Measurements from ENCODE around the gene XPR1.

DNA sequence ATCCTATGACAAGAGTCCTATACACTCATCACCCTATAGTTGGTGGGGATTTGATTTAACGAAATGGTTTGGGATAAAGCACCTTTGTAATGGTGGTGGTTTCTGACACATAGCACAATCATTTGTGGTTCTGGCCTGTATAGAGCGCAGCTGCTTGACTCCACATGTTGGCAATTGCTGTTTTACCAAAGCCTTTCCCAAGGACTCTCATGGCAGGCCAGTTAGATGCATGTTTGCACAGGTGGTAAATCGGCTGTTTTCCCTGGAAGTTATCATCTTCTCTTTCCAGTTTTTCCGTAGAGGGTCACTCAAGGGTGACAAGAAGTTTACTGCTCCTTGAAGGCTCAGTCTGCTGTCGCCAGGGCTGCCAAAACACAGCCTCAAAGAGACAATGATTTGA is 17.1 kb upstream of the XPR1 start:
- TF ChIP-seq, protein P1, sequence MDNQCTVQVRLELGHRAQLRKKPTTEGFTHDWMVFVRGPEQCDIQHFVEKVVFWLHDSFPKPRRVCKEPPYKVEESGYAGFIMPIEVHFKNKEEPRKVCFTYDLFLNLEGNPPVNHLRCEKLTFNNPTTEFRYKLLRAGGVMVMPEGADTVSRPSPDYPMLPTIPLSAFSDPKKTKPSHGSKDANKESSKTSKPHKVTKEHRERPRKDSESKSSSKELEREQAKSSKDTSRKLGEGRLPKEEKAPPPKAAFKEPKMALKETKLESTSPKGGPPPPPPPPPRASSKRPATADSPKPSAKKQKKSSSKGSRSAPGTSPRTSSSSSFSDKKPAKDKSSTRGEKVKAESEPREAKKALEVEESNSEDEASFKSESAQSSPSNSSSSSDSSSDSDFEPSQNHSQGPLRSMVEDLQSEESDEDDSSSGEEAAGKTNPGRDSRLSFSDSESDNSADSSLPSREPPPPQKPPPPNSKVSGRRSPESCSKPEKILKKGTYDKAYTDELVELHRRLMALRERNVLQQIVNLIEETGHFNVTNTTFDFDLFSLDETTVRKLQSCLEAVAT (IDR thresholded peaks at IDR 0.05), result no peak
- TF ChIP-seq, protein P2, sequence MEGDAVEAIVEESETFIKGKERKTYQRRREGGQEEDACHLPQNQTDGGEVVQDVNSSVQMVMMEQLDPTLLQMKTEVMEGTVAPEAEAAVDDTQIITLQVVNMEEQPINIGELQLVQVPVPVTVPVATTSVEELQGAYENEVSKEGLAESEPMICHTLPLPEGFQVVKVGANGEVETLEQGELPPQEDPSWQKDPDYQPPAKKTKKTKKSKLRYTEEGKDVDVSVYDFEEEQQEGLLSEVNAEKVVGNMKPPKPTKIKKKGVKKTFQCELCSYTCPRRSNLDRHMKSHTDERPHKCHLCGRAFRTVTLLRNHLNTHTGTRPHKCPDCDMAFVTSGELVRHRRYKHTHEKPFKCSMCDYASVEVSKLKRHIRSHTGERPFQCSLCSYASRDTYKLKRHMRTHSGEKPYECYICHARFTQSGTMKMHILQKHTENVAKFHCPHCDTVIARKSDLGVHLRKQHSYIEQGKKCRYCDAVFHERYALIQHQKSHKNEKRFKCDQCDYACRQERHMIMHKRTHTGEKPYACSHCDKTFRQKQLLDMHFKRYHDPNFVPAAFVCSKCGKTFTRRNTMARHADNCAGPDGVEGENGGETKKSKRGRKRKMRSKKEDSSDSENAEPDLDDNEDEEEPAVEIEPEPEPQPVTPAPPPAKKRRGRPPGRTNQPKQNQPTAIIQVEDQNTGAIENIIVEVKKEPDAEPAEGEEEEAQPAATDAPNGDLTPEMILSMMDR (IDR thresholded peaks at IDR 0.05 in 2 of 3, conservative IDR thresholded peaks at IDR 0.05 in 1 of 3; ENCODE audit: control insufficient read depth in 2 of 3, extremely low read depth in 1 of 3, insufficient read depth in 1 of 3, low read depth in 3 of 3, low read length in 3 of 3), result no peak
- TF ChIP-seq MXI1 (IDR thresholded peaks at IDR 0.05; ENCODE audit: low read depth, low read length) (no peak), POLR2AphosphoS5 (IDR thresholded peaks at IDR 0.05; ENCODE audit: low read length) (no peak), JUND (IDR thresholded peaks at IDR 0.05; ENCODE audit: low read depth, low read length) (no peak), POLR2A (IDR thresholded peaks at IDR 0.05; ENCODE audit: low read depth, low read length) (no peak), PAX5 (IDR thresholded peaks at IDR 0.05; ENCODE audit: borderline replicate concordance, low read depth, low read length) (no peak), YBX1 (IDR thresholded peaks at IDR 0.05) (no peak), BRCA1 (IDR thresholded peaks at IDR 0.05; ENCODE audit: low read depth, low read length) (no peak), NR2C2 (IDR thresholded peaks at IDR 0.05; ENCODE audit: borderline replicate concordance, control insufficient read depth, insufficient read length, low read depth) (no peak), JUNB (IDR thresholded peaks at IDR 0.05) (no peak), NFYB (IDR thresholded peaks at IDR 0.05; ENCODE audit: insufficient read depth, low read depth, low read length) (no peak)
- TF ChIP-seq, protein P3, sequence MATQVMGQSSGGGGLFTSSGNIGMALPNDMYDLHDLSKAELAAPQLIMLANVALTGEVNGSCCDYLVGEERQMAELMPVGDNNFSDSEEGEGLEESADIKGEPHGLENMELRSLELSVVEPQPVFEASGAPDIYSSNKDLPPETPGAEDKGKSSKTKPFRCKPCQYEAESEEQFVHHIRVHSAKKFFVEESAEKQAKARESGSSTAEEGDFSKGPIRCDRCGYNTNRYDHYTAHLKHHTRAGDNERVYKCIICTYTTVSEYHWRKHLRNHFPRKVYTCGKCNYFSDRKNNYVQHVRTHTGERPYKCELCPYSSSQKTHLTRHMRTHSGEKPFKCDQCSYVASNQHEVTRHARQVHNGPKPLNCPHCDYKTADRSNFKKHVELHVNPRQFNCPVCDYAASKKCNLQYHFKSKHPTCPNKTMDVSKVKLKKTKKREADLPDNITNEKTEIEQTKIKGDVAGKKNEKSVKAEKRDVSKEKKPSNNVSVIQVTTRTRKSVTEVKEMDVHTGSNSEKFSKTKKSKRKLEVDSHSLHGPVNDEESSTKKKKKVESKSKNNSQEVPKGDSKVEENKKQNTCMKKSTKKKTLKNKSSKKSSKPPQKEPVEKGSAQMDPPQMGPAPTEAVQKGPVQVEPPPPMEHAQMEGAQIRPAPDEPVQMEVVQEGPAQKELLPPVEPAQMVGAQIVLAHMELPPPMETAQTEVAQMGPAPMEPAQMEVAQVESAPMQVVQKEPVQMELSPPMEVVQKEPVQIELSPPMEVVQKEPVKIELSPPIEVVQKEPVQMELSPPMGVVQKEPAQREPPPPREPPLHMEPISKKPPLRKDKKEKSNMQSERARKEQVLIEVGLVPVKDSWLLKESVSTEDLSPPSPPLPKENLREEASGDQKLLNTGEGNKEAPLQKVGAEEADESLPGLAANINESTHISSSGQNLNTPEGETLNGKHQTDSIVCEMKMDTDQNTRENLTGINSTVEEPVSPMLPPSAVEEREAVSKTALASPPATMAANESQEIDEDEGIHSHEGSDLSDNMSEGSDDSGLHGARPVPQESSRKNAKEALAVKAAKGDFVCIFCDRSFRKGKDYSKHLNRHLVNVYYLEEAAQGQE (IDR thresholded peaks at IDR 0.05; ENCODE audit: low read depth, low read length), result no peak
- TF ChIP-seq, protein P4, sequence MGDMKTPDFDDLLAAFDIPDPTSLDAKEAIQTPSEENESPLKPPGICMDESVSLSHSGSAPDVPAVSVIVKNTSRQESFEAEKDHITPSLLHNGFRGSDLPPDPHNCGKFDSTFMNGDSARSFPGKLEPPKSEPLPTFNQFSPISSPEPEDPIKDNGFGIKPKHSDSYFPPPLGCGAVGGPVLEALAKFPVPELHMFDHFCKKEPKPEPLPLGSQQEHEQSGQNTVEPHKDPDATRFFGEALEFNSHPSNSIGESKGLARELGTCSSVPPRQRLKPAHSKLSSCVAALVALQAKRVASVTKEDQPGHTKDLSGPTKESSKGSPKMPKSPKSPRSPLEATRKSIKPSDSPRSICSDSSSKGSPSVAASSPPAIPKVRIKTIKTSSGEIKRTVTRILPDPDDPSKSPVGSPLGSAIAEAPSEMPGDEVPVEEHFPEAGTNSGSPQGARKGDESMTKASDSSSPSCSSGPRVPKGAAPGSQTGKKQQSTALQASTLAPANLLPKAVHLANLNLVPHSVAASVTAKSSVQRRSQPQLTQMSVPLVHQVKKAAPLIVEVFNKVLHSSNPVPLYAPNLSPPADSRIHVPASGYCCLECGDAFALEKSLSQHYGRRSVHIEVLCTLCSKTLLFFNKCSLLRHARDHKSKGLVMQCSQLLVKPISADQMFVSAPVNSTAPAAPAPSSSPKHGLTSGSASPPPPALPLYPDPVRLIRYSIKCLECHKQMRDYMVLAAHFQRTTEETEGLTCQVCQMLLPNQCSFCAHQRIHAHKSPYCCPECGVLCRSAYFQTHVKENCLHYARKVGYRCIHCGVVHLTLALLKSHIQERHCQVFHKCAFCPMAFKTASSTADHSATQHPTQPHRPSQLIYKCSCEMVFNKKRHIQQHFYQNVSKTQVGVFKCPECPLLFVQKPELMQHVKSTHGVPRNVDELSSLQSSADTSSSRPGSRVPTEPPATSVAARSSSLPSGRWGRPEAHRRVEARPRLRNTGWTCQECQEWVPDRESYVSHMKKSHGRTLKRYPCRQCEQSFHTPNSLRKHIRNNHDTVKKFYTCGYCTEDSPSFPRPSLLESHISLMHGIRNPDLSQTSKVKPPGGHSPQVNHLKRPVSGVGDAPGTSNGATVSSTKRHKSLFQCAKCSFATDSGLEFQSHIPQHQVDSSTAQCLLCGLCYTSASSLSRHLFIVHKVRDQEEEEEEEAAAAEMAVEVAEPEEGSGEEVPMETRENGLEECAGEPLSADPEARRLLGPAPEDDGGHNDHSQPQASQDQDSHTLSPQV (IDR thresholded peaks at IDR 0.05), result no peak
